M059J (cell line): ENCODE measurements around the gene MLLT1. TPM values are rescaled to one million over a fixed set of nuclear protein-coding genes. Genes with fewer than 3 reads are reported as not detected.

Source experiments
- DNase-seq: peaks from one replicate; pipeline ENCODE4 v3.0.0-alpha.2; 2012; ENCODE audit warnings: low read depth
- total RNA-seq: library from RNA; depleted of rRNA; stranded (reverse); fragments of >200 nt; shearing (Covaris generic); gene quantifications from 2 replicates; pipeline ENCODE4 v1.2.3, GENCODE V29; 2014

MLLT1 gene
- total RNA-seq, 1 experiment from 2014 or later, result 22.6 TPM

DNA sequence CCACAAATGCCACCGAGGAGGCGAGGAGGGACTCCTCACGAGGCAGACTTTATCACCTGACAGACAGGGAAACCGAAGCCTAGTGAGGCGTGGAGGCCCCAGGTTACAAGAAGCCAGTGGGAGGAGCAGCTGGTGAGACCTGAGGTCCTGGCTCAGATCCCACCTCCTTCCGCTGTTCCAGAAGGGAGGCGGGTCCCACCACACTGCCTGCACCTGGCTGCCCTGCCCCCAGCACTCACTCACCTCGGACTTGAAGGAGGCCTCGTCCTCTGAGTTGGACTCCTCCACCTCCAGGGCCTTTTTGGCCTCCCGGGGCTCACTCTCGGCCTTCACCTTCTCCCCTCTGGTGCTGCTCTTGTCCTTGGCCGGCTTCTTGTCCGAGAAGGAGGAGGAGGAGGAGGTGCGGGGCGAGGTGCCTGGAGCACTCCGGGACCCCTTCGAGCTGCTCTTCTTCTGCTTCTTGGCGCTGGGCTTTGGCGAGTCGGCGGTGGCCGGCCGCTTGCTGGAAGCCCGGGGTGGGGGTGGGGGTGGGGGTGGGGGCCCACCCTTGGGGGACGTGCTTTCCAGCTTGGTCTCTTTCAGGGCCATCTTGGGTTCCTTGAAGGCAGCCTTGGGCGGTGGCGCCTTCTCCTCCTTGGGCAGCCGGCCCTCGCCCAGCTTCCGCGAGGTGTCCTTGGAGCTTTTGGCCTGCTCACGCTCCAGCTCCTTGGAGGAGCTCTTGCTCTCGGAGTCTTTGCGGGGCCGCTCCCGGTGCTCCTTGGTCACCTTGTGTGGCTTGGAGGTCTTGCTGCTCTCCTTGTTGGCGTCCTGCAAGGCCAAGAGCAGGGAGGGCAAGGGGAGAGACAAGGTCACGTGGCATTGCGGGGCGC lies 57.7 kb downstream of the MLLT1 start:
- no peak for DNase-seq

DNA sequence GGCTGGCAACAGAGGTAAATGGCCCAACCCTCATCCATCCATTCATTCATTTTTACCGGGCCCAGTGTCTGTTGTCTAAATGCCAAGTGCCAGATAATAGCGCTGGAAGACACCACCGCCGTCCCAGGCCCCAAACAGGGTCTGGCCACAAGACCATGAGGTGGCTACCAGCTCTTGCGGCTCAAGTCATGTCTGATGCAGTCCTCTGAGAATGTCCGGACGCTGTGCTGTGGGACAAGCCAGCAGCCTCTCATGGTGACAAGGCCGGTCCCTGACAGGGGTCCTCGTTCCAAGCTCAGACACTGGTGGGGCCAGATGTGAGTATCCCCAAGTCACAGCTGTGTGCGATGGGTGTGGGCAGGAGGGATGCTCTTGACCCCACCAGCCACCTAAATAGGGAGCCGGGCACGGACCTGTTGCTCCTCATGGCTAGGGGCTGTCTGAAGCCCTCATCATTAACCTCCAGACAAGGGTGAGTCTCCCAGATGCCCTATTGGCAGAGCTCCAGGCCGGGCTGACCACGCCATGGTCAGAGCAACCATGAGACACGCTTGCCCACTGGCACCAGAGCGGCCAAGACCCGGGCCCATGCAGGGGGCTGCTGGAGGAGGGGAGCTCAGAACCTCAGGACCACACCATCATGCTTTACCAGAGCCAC lies 58.4 kb downstream of the MLLT1 start:
- no peak for DNase-seq

DNA sequence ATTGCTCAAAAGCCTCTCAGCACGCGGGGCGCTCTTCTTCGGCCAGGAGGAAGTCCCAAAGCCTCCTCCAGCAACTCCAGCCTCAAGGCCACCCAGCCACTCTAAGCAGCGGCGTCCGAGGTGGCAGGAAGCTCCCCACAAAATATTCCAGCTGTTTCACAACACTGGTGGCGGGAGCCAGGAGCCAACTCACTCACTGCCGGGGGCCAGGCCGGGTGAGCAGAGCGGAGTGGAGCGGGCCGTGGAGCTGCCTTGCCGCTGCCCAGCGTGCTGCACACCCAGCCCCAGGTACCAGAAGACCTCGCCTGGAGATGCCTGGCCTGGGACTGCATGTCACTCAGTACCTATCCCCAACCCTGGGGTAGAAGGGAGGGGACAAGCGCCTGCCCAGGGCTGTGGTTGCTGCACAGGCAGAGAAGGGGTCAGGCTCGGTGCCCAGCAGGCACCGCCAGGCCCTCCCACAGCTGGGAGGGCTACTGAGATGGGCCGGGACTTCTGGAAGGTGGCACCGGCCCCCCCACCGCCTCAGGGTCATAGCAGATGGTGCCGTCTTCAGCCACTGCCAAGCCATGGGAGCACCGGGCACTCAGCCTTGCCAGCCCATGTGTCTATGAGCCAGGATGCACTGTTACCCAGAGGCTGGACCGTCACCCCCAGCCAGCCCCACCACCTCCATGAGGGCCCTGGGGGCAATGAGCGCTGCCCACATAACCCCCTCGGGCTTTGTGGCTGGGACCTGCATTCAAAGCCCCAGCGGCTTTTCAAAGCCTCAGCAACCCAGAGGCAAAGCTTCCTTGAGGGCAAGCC lies 59.2 kb downstream of the MLLT1 start:
- DNase-seq, result peak; percentile 30

DNA sequence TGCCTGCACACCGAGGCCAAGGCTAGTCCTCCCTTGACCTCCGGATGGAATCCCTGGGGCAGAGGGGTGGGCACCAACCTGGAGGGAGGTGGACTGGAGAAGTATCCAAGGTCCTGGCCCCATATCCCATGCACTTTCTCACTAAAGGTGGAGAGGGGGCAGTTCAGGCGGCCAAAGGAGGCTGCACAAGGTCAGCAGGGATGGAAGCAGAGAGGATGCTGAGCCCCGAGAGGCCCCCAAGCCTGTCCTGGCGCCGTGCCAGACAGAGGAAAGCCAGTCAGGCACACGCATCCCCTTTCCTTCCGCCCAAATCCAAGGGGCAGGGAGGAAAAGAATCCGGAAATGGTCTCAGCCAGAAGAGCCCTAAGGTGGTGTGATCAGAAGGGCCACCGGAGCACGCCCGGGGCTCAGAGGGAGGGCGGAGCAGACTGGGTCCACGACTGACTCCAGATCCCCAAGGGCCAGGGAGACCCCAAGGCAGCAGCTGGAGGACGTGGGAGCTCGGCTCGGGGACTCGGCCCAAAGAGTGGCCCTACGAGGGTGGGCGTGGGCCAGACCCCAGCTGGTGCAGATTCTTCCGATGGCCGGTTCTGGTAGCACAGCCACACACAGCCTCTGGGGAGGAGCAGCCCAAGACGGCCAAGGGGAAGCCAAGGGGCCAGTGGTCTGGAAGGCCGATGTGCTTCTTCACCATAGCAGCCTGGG lies 60.0 kb downstream of the MLLT1 start:
- no peak for DNase-seq

DNA sequence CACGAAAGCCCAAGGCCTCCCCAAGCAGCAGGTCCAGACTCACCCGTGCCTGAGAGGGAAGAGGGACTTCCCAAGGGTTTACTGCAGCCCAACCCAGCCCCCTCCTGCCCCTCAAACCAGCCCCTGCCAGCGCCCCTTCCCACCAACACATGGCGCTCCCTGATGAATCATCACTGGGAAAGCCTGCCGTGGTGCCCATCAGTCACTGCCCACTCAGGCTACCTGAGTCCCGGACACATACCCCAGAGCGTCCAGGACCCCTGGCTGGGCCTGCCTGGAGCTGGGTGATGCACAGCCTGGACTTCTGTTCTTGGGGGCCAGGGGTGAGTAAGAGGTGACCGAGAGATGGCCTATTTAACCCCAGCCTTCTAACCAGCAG lies 60.6 kb downstream of the MLLT1 start:
- DNase-seq, result peak; percentile 23

DNA sequence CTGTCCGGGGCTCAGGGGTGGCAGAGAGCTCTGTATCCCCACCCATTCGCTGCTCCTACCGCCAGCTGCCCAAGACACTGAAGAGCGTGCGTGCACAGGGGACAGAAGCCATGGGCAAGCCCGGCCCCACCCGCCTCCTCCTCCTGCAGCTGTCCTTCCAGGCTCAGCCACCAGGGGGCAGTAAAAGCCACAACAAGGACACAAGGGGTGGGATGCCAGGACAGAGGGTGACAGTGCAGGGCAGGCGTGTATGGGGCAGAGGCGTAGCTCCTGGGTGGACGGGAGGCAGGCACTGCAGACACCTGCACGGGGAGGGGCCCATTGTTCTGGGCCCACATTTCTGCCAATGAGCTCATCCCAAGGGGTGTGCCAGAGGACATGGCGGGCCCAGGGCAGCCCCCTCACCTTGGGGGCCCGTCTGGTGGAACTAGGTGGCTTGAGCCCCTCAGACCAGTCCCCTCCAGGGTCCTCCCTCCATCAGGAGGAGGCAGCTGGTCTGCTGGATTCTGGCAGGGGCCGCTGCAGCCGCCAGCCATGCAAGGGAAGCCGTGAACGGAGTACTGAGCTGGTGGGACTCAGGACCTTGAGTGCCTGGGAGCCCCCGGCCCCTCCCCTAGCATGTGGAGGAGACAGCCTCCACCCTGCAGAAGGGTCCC lies 61.2 kb downstream of the MLLT1 start:
- peak; percentile 72 for DNase-seq

DNA sequence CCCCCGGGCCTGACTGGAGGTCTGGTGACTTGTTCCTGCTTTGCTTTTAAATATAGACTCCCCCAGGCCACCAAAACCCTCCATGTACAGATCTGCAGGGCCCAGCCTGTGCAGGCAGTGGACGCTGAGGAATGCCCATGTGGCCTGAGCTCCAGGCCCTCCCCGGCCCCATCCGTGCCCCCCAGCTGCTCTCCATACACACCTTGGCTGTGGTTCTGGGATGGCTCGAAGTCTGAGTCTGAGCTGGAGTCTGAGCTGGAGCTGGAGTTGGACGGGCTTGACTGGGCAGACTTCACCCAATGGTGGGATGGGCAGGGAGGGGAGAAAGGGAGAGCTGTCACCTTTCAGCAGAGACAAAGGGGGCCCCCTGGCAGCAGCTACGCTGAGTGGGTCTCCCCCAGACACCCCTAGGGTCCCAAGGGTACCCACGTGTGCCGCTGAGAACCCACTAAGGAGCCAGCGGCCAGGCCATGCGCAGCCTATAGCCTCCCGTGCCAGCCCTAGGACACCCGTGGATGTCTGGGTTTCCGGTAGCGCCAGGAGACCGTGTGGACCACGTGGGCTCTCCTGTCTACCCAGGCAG lies 61.9 kb downstream of the MLLT1 start:
- no peak for DNase-seq

DNA sequence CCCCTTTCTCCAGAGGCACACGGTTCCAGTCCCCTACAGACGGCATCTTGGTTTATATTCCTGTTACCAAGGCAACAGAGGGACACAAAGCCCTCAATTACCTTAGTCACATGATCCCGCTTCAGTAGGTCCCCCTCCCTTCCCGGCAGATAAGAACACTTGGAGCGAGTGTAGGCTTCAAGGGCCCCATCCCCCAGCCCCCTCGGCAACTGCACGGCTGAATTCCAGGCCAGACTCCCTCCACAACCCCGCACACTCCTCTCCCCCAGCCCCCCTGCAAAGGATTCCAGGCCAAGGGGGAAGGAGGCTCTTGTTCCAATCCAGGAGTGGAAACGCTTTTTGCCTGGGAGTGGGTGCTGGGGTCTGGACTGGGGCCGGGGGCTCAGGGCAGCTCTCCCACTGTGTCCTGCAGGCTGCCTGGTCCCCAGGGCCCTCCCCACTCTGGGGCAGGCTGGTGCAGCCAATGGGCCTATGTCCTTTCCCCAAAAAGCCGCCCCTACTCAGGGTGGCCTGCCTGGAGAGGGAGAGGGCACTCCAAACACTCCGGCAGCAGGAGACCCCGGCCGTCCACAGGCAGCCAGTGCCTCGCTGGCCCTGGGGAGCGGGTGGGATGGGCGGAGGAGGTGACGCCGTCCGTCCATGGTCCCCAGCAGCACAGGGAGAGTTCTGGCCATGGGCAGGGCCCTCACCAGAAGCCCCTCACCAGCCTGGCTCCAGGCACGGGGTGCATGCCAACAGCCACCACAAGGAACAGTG lies 62.6 kb downstream of the MLLT1 start:
- DNase-seq, result peak; percentile 27

DNA sequence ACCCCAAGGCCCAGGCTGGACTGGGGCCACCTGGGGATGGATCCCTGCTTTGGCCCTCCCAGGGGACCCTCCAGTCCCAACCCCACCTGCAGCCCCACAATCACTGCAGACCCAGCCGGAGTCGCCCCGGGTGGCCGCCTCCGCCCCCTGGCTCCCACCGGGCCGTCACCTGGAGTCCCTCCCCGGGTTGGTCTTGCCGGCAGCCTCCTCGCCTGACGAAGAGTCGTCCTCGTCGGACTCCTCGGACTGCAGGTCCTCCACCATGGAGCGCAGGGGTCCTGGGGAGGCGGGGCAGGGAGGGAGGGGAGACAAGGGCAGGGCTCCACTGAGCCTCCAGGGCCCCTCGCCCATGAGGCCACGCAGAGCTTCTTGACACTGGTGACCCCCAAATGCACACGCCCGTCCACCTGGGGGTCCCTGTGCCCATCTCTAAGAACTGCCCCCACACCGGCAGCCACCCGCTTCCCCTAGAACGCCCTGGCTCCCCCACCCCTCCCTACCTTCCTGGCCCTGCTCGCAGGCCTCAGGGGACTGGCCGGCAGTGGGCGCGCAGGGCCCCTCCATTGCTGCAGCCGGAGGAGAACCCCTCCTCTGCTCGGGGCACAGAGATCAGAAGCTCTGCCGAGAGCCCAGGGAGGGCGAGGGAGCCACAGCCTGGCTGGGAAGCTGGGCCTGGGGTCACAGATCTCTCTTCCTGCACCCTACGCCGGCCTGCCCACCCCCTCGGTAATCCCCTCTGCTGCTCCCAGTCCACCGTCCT lies 63.4 kb downstream of the MLLT1 start:
- no peak for DNase-seq

DNA sequence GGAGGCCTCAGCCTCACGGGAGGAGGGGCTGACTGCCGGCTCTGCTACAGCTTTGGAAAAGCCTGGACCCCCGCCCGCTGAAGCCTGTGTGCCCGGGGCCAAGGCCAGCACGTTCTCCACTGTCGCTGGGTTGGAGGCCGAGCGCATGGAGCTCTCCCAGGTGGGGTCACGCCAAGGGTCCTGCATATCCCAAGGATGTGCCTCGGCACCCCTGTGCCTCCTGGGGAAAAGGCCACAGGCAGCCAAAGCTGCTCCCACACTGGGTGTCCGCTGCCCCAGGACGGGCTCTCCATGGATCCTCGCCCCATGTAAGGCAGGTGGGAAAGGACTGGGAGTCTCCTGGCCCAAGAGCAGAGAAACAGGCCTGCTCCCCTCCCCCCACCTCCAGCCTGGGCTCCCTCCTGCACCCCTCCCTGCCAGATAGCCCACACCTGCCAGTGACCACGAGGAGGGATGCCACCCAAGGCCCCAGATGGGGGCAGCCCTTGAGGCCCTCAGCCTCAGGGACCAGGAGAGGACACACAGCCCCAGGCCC lies 64.0 kb downstream of the MLLT1 start:
- DNase-seq, result no peak

DNA sequence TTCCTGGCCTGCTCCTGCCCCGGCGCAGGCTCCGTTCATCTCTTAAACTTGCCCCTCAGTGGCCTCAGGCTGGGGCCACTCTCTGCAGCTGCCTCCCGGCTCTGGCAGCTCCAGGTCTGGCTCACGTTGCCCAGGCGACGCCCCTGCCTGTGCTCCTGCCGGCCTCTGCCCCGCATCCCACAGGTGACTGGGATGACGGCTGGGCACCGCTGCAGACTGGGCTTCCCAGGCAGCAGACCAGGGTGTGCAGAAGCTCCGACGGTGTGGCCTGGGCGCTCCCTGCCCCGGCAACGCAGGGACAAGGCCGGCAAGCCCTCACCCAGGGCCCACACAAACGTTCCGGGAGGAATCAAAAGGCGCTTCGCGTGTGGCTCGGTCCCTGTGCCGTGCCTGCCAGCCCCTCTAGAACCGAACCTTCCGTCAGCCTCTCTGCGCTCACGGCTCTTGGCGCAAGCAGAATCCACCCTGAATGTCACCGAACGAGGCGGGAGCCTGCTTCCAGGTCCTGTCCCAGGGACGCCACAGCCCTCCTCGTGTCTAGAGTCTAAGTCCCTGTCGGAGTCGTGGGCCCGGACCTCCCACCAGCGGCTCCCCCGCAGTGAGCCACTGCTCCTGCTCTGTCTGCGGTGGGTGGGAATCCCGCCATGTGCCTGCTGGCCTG lies 64.8 kb downstream of the MLLT1 start:
- DNase-seq, result no peak

DNA sequence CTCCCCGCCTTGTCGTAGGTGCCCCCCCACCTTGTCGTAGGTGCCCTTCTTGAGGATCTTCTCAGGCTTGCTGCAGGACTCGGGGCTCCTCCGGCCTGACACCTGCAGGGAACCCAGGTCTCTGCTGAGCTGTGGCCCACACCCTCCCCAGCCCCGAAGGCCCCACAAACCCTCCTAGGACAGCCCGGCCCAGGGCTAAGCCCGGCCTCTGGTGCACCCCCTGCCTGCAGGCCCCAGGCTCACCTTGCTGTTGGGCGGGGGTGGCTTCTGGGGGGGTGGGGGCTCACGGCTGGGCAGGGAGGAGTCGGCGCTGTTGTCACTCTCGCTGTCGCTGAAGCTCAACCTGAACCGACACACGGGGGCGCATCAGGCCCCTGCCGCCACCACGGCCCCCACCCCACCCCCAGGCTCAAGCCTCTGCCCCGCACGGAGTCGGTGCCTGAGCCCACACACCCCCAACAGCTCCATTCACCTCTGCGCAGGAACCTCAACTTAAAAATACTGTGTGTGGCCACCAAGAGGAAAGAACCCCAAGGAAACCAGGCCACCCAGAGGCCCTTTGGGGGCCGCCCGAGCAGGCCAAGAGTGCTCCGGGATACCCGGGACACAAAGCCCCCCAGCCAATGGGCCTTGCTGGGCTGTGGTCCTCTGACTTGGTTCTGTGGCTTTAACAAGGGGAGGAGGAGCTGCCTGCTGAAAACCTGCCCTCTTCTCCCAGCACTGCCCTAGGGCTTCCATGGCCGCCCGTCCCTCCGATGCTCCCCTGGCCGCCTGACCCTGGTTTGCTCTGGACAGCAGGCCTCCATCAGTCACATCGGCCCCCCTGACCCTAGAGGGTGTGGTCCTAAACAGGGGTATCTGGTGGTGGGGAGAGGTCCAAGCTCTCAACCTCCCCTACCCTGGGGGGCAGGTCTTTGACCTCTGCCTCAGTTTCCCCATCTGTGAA lies 65.8 kb downstream of the MLLT1 start:
- DNase-seq, result no peak

DNA sequence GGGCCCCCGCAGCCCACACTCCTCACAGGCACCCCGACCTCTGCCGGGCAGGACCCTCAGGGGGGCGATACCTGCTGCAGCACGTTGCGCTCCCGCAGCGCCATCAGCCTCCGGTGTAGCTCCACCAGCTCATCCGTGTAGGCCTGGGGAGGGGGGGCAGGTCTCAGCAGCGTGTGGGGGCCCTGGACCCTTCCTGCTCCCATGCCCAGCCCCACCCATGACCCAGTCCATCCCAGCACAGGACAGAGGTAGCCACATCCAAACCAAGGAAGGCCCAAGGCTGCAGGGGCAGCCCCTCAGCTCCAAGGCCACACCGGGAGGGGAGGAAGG lies 66.5 kb downstream of the MLLT1 start:
- DNase-seq, result no peak

DNA sequence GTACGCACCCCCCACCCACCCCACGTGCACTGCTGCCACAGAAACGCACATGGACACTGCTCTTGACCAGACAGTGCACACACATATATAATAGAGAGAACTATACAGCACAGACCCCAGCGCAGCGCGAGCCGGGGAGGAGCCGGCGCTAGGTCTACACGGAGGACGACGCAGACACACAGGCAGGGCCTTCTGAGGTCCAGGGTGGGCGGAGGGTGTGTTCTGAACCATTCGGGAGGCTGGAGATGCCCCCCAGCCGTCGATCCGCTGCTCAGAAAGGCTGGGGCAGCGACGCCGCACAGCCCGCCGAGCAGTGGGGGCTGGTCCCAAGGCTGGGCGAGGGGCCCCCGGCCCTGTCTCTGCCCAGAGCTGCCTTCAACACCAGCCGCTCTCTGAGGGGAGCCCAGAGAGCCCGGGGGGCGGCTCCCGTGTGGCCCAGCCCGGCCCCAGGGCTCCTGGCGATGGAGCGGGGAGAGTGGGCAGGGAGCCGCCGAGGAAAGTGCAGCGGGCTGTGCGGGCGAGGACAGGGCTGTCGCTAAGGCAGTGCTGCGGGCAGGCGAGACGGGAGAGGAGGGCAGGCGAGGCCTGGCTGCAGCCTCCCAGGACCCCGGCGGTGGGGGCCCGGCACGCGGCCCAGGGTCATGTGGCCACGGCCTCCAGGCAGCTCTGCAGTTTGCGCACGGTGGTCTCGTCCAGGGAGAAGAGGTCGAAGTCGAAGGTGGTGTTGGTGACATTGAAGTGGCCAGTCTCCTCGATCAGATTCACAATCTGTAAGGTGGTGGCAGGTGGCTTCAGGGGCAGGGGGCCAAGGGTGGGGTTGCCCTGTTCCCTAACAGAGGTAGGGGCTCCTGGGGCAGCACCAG lies 67.1 kb downstream of the MLLT1 start:
- no peak for DNase-seq

DNA sequence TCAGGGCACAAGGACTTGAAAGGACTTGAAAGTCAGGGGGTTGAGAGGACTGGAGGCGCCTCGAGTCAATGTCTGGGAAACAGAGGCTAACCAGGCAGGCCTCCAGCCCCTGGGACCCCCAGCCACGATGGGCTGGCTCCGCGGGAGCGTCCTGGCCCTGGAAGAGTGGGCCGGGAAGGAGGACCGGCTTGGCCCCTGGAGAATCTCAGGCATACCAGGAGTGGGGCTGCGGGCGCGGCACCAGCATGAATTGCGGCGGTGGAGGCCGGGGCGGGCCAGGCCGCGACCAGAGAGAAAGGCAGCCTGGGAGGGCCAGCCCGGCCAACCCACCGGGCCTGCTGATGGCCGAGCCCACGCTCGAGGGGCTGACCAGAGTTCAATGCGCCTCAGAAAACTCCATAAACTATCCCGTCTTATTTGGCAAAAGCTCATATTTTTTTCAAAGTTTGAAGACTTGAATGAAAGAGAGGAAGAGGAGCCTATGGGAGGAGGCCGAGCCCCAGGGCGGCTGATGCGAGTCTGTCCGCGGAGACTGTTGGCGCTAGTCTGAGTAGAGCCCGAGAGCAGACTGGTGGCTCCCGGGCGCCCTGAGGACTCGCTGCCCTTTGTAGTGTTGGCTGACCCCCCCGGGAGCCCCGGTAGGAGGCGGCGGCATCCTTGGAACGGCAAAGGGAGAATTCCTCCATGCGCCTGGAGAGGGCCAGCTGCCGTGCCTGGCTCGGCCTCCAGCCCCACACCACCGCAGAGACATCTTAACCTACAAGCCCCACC lies 68.0 kb downstream of the MLLT1 start:
- DNase-seq, result no peak
